ENCODE data around the gene NALCN.

The NALCN gene

DNA sequence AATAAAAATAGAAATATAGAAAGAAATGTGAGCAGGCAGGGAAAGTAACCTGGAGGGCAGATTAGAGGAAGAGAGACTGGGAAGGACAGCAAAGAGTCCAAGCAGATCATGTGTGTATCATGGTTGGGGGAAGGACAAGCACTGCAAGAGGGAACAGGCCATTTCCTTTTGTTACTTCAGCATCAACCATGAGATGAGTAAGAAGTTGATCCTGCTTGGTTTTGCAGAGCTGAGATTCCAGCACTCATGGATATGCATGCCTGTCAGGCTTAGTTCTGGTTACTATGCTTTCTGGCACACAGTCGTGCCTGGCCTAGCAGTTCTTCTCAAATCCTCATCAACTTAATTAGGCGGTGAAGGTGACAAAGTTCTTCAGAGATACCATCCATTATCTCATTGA is 18.1 kb downstream of the NALCN start:
- TF ChIP-seq GATA2 (IDR thresholded peaks at IDR 0.05; ENCODE audit: low read depth, low read length): no peak
- TF ChIP-seq GATA3 (IDR thresholded peaks at IDR 0.05; ENCODE audit: low read depth, low read length): no peak

- TF ChIP-seq GATA3 (IDR thresholded peaks at IDR 0.05; ENCODE audit: low read depth, low read length) (no peak), GATA2 (IDR thresholded peaks at IDR 0.05; ENCODE audit: low read depth, low read length) (no peak)
Measured at GRCh38 chr13:101397742-101398141, 18.6 kb downstream of the NALCN start.

GRCh38 chr13:101394605-101395004 is 21.7 kb downstream of the NALCN start:
- no peak for TF ChIP-seq GATA2 (IDR thresholded peaks at IDR 0.05; ENCODE audit: low read depth, low read length)
- no peak for TF ChIP-seq GATA3 (IDR thresholded peaks at IDR 0.05; ENCODE audit: low read depth, low read length)

DNA sequence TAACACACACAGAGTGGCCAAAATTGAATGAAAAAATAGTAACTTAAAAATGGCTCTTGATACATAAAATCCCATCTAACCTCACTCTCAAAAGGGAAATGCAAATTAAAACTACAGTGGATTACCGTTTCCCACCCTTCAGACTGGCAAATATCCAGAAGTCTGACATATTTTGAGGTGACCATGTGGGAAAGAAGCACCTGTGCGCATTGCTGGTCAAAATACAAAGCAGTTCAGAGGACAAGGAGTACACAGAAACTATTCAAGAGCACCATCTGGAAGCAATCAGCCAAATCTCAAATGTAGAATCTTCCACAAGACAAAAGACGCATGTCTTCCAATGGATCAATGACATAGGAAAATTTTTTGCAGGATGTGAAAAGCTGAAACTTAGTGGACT is 23.2 kb downstream of the NALCN start:
- TF ChIP-seq GATA3 (IDR thresholded peaks at IDR 0.05; ENCODE audit: low read depth, low read length) (no peak), GATA2 (IDR thresholded peaks at IDR 0.05; ENCODE audit: low read depth, low read length) (no peak)

DNA sequence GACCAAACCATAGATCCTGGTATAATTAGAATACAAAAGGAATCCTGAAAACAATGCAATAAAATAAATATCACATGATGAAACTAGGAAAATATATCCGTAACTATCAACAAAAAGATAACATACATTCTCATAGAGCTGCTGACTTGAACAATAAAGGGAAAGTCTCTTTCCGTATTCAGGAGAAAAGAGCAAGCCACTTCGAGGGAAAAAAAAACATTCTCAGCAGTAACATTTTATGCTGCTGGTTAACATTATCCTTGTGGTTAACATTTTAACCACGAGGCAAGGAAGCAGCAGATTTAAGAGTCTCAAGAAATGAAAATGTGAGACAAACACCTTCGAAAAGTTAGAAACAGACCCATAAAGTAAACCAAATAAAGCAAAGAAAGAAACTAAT is 25.8 kb downstream of the NALCN start:
- no peak for TF ChIP-seq GATA3 (IDR thresholded peaks at IDR 0.05; ENCODE audit: low read depth, low read length)
- TF ChIP-seq GATA2 (IDR thresholded peaks at IDR 0.05; ENCODE audit: low read depth, low read length): no peak

DNA sequence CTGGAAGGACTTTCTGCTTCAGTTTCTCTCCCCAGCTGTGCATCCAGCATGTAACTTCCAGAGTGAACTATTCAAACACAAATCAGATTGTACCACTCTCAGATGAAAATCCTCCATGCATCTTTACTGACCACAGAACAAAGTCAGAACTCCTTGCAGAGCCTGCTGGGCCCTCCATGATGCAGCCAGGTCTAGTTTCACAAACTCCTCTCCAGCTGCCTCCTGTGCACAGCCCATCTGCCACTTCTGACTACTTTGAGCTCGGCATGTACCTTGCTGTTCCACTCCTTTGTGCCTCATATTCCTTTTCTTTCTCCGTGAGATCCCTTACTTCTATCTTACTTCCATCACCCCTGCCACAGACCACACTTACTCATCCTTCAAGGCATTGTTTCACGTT is 31.4 kb downstream of the NALCN start:
- TF ChIP-seq GATA3 (IDR thresholded peaks at IDR 0.05; ENCODE audit: low read depth, low read length) (no peak), GATA2 (IDR thresholded peaks at IDR 0.05; ENCODE audit: low read depth, low read length) (no peak)

DNA sequence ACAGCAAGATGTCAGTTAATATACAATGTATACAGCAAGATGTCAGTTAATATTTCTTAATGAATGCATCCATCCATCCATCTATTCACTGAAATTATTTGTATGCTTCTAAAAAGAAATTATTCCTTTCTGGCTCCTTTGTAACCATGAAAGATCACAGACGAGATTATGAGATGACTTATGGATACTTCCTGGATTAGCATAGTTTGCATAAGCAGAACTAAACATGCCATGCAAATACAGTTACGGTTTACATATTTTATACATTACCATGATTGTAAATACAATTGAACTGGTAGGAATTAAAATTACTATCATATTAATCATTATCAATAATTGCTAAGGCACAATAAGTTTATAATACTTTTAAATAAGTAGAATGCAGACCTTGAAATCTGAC is 32.7 kb downstream of the NALCN start:
- TF ChIP-seq GATA2 (IDR thresholded peaks at IDR 0.05; ENCODE audit: low read depth, low read length) (no peak), GATA3 (IDR thresholded peaks at IDR 0.05; ENCODE audit: low read depth, low read length) (no peak)

GRCh38 chr13:101382701-101383100 is 33.6 kb downstream of the NALCN start:
- no peak for TF ChIP-seq GATA3 (IDR thresholded peaks at IDR 0.05; ENCODE audit: low read depth, low read length)
- TF ChIP-seq GATA2 (IDR thresholded peaks at IDR 0.05; ENCODE audit: low read depth, low read length): no peak

DNA sequence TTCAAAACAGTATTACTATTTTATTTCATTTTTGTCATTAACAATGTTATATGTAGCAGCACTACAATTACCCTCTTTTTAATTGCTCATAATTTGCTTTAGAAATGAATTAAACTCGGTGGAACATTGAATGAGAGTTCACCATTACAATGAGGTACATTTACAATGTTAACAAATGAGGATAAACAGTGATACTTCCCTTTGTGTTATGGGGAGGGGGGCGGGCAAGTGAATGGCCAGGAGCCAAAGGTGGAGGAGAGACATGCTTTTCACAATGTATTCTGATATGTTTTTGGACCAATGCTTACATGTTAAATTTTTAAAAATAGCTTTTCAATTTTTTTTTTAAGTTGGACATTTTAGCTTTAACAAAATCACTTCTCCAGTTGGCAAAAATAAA is 34.2 kb downstream of the NALCN start:
- TF ChIP-seq GATA2 (IDR thresholded peaks at IDR 0.05; ENCODE audit: low read depth, low read length) (no peak), GATA3 (IDR thresholded peaks at IDR 0.05; ENCODE audit: low read depth, low read length) (no peak)

- no peak for TF ChIP-seq GATA2 (IDR thresholded peaks at IDR 0.05; ENCODE audit: low read depth, low read length)
- TF ChIP-seq GATA3 (IDR thresholded peaks at IDR 0.05; ENCODE audit: low read depth, low read length): no peak
Measured at GRCh38 chr13:101360525-101360924, 55.8 kb downstream of the NALCN start.

DNA sequence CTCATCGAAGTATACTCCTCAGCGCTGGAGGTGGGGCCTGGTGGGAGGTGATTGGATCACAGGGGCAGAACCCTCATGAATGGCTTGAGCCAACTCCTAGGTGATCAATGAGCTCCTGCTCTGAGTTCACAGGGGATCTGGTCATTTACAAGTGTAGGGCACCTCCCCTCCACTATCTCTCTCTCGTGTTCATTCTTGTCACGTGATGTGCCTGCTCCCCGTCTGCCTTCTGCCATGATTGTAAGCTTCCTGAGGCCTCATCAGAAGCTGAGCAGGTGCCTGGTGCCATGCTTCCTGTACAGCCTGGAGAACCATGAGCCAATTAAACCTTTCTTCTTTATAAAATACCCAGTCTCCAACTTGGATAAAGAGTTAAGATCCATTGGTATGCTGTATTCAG is 61.4 kb downstream of the NALCN start:
- TF ChIP-seq GATA2 (IDR thresholded peaks at IDR 0.05; ENCODE audit: low read depth, low read length) (no peak), GATA3 (IDR thresholded peaks at IDR 0.05; ENCODE audit: low read depth, low read length) (no peak)

DNA sequence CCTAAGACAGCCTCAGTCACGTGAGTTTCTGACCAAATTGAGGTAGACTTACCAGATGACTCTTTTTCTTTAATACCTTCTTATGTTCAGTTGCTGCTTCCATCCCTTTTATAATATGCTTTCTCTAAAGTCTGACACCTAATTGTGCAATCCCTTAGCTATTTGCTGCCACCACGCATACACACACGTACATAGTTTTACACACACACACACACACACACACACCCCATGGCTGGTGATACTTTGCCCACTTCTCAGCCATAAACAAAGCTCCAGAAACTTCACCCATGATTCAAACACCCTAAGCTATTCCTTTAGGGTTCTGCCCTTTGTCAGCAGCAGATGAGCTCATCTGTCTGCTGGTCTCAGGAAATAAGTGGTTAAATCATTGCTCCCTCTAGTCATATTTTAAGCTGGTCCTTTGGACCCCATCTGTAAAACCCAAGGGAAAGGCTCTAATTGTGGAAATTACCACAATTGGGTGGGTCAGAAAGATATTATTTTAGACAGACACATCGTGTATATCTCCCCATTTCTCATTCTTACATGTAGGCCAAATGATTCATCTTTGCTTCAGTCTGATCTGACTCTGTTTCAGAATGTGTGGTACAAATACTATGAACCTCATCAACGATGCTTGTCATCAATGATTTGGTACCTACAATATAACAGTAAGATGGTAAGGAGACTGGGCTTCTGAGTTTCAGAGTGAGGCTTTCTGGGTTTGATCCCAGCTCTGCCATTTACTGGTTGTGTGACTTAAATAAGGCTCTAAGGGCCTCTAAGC is 69.2 kb downstream of the NALCN start:
- TF ChIP-seq GATA3 (IDR thresholded peaks at IDR 0.05; ENCODE audit: low read depth, low read length) (no peak), GATA2 (IDR thresholded peaks at IDR 0.05; ENCODE audit: low read depth, low read length) (no peak)

- no peak for TF ChIP-seq GATA3 (IDR thresholded peaks at IDR 0.05; ENCODE audit: low read depth, low read length)
- TF ChIP-seq GATA2 (IDR thresholded peaks at IDR 0.05; ENCODE audit: low read depth, low read length): no peak
Measured at GRCh38 chr13:101346161-101346560, 70.1 kb downstream of the NALCN start.

DNA sequence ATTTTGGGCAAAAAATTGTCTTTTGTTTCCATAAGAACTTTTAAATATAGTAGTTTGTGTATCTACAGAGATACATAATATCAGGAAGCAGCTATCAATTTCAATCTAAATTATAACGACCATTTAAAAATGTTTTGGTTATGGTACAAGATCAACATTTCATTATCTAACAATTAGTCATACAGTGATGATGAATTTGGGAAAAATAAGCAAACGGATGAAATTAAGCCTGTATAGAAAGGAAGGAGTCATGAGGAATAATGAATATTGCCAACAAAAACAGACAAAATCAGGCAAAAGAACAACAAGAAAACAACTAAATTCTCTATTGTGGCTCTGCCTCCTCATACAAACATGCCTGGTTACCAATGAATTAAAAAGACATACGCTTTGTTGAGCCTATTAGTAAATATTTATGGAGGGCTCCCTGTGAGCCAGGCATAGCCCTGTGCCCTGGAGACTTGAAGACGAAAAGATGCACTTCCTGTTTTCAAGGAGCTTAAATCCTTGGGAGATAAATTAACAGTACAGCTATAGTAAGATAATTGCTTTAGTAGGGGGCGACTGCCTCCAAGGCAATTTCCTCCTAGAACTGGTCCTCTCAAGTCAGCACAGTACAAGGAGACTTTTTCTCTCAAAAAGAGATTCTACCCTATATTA is 73.0 kb downstream of the NALCN start:
- no peak for TF ChIP-seq GATA3 (IDR thresholded peaks at IDR 0.05; ENCODE audit: low read depth, low read length)
- no peak for TF ChIP-seq GATA2 (IDR thresholded peaks at IDR 0.05; ENCODE audit: low read depth, low read length)

GRCh38 chr13:101341464-101341863 is 74.8 kb downstream of the NALCN start:
- TF ChIP-seq GATA3 (IDR thresholded peaks at IDR 0.05; ENCODE audit: low read depth, low read length): no peak
- no peak for TF ChIP-seq GATA2 (IDR thresholded peaks at IDR 0.05; ENCODE audit: low read depth, low read length)
